NCI-H1048 (cell line): ENCODE data around the gene FGL2.
"Not testable (repeated sequence)": the region's sequence is repeated elsewhere in the genome, so short reads cannot be mapped to it uniquely, and the experiment has no call there.

ENCODE experiments used
- DNase-seq: peaks from one replicate; lab custom pipeline; 2025; lab: John Stamatoyannopoulos, UW

FGL2 gene

GRCh38 chr7:77216181-77216845 lies 16.7 kb upstream of the FGL2 start:
- no peak for DNase-seq

- DNase-seq = no peak
These were observed 10.0 kb upstream of the FGL2 start for GRCh38 chr7:77209479-77210139.

- DNase-seq = no peak
These were observed 8.8 kb upstream of the FGL2 start for GRCh38 chr7:77208416-77208815.

GRCh38 chr7:77205706-77206105 lies 6.1 kb upstream of the FGL2 start:
- no peak for DNase-seq

GRCh38 chr7:77202481-77202976 lies 2.9 kb upstream of the FGL2 start:
- no peak for DNase-seq

GRCh38 chr7:77200542-77200941 lies 923 bp upstream of the FGL2 start:
- no peak for DNase-seq

- DNase-seq = no peak
These were observed 2.5 kb downstream of the FGL2 start for GRCh38 chr7:77197141-77197540.

GRCh38 chr7:77188731-77189437 lies 10.7 kb downstream of the FGL2 start:
- no peak for DNase-seq

- no peak for DNase-seq
These were observed 13.8 kb downstream of the FGL2 start for GRCh38 chr7:77185866-77186265.

- DNase-seq = no peak
These were observed 14.6 kb downstream of the FGL2 start for GRCh38 chr7:77184990-77185389.

GRCh38 chr7:77184463-77184862 lies 15.2 kb downstream of the FGL2 start:
- DNase-seq = no peak

GRCh38 chr7:77182261-77182660 lies 17.4 kb downstream of the FGL2 start:
- DNase-seq = no peak

- DNase-seq = no peak
These were observed 17.9 kb downstream of the FGL2 start for GRCh38 chr7:77181734-77182133.

GRCh38 chr7:77181015-77181595 lies 18.5 kb downstream of the FGL2 start:
- DNase-seq = no peak

- DNase-seq = not testable (repeated sequence)
These were observed 21.6 kb downstream of the FGL2 start for GRCh38 chr7:77178024-77178423.

GRCh38 chr7:77177321-77177904 lies 22.2 kb downstream of the FGL2 start:
- DNase-seq = not testable (repeated sequence)

- DNase-seq = not testable (repeated sequence)
These were observed 24.3 kb downstream of the FGL2 start for GRCh38 chr7:77175274-77175800.

- not testable (repeated sequence) for DNase-seq
These were observed 25.2 kb downstream of the FGL2 start for GRCh38 chr7:77174418-77174817.

GRCh38 chr7:77172437-77173172 lies 27.0 kb downstream of the FGL2 start:
- not testable (repeated sequence) for DNase-seq

GRCh38 chr7:77171073-77171472 lies 28.5 kb downstream of the FGL2 start:
- DNase-seq = not testable (repeated sequence)

GRCh38 chr7:77157446-77157845 lies 42.2 kb downstream of the FGL2 start:
- DNase-seq = no peak
